HepG2 (cell line): ENCODE data around the gene THADA. TPM values are rescaled to one million over a fixed set of nuclear protein-coding genes. Genes with fewer than 3 reads are reported as not detected.

Experiments used
- ARNTL ChIP-seq: sonication (generic); formaldehyde crosslinking; IDR thresholded peaks from 2 replicates; pipeline ENCODE4 v1.4.0; 2020; ENCODE audit warnings: mild to moderate bottlenecking, missing genetic modification reagents
- ERF ChIP-seq: IDR thresholded peaks from 2 replicates; pipeline ENCODE4 v1.6.1; 2018; ENCODE audit warnings: missing biosample characterization, missing genetic modification reagents
- NFYB ChIP-seq: sonication (generic); formaldehyde crosslinking; IDR thresholded peaks from 2 replicates; pipeline ENCODE4 v1.4.0; 2020; ENCODE audit warnings: missing genetic modification reagents
- NONO ChIP-seq, 2 experiments: fragments of 450-650 bp in 1 of 2; sonication (generic) in 1 of 2; formaldehyde crosslinking in 1 of 2; IDR thresholded peaks in 1 of 2; conservative IDR thresholded peaks in 1 of 2; 2 replicates each; pipeline versions ENCODE4 v1.6.1 to v1.8.0; 2017 to 2022; ENCODE audit warnings: mild to moderate bottlenecking in 1 of 2, missing genetic modification reagents in 1 of 2, moderate library complexity in 1 of 2
- NR0B2 ChIP-seq: sonication (generic); formaldehyde crosslinking; IDR thresholded peaks from 2 replicates; pipeline ENCODE4 v1.4.0; 2020; ENCODE audit warnings: mild to moderate bottlenecking, missing genetic modification reagents
- NRL ChIP-seq: sonication (generic); formaldehyde crosslinking; IDR thresholded peaks from 2 replicates; pipeline ENCODE4 v1.5.0; 2020; ENCODE audit warnings: missing genetic modification reagents, mild to moderate bottlenecking, moderate library complexity, borderline replicate concordance
- PCBP2 ChIP-seq: fragments of 200-400 bp; formaldehyde crosslinking; optimal IDR thresholded peaks from 2 replicates; pipeline ENCODE3; 2018; ENCODE audit warnings: low read length, low read depth; ENCODE audit not compliant: poor library complexity, severe bottlenecking
- SMAD9 ChIP-seq: sonication (generic); formaldehyde crosslinking; IDR thresholded peaks from 2 replicates; pipeline ENCODE4 v1.5.1; 2020; ENCODE audit warnings: mild to moderate bottlenecking, missing genetic modification reagents
- SNRNP70 ChIP-seq: fragments of 200-400 bp; formaldehyde crosslinking; IDR thresholded peaks from 2 replicates; pipeline ENCODE4 v1.6.1; 2017; ENCODE audit warnings: mild to moderate bottlenecking, low read depth, low read length, moderate library complexity
- TARDBP ChIP-seq: sonication (generic); formaldehyde crosslinking; IDR thresholded peaks from 2 replicates; pipeline ENCODE4 v1.8.0; 2022; ENCODE audit warnings: mild to moderate bottlenecking, missing genetic modification reagents
- ZBTB8A ChIP-seq: sonication (generic); formaldehyde crosslinking; IDR thresholded peaks from 2 replicates; pipeline ENCODE4 v1.4.0; 2020; ENCODE audit warnings: mild to moderate bottlenecking, low read depth, missing genetic modification reagents, borderline replicate concordance
- ZFP91 ChIP-seq: sonication (generic); formaldehyde crosslinking; IDR thresholded peaks from 2 replicates; pipeline ENCODE4 v1.9.0; 2022; ENCODE audit warnings: missing genetic modification reagents, mild to moderate bottlenecking, borderline replicate concordance
- ZNF124 ChIP-seq: sonication (generic); formaldehyde crosslinking; IDR thresholded peaks from 2 replicates; pipeline ENCODE4 v1.4.0; 2020; ENCODE audit warnings: missing genetic modification reagents
- ZNF160 ChIP-seq: sonication (generic); formaldehyde crosslinking; IDR thresholded peaks from 2 replicates; pipeline ENCODE4 v1.8.0; 2022; ENCODE audit warnings: mild to moderate bottlenecking, inconsistent platforms, missing genetic modification reagents
- ZNF230 ChIP-seq: sonication (generic); formaldehyde crosslinking; IDR thresholded peaks from 2 replicates; pipeline ENCODE4 v1.4.0; 2020; ENCODE audit warnings: mild to moderate bottlenecking, missing genetic modification reagents
- ZNF24 ChIP-seq: fragments of 450-650 bp; IDR thresholded peaks from 2 replicates; pipeline ENCODE4 v1.6.1; 2017; ENCODE audit warnings: antibody characterized with exemption, mild to moderate bottlenecking
- ZNF33B ChIP-seq: sonication (generic); formaldehyde crosslinking; IDR thresholded peaks from 2 replicates; pipeline ENCODE4 v1.5.1; 2020; ENCODE audit warnings: mild to moderate bottlenecking, missing genetic modification reagents
- ZNF451 ChIP-seq: sonication (generic); formaldehyde crosslinking; IDR thresholded peaks from 2 replicates; pipeline ENCODE4 v1.5.0; 2020; ENCODE audit warnings: mild to moderate bottlenecking, missing genetic modification reagents
- ZNF816 ChIP-seq: sonication (generic); formaldehyde crosslinking; IDR thresholded peaks from 2 replicates; pipeline ENCODE4 v1.8.0; 2022; ENCODE audit warnings: missing genetic modification reagents, mild to moderate bottlenecking, borderline replicate concordance
- ZSCAN31 ChIP-seq: sonication (generic); formaldehyde crosslinking; IDR thresholded peaks from 2 replicates; pipeline ENCODE4 v1.5.0; 2020; ENCODE audit warnings: low read depth, mild to moderate bottlenecking, missing genetic modification reagents
- ZZZ3 ChIP-seq: sonication (generic); formaldehyde crosslinking; IDR thresholded peaks from 2 replicates; pipeline ENCODE4 v1.4.0; 2020; ENCODE audit warnings: missing genetic modification reagents, mild to moderate bottlenecking, borderline replicate concordance
- polyA plus RNA-seq, 8 experiments: library from polyadenylated mRNA; depleted of rRNA in 3 of 8; stranded (reverse) in 7 of 8; unstranded in 1 of 8; fragments of >200 nt; fragmentation: Illumina TruSeq in 4 of 8; extraction: Trizol in 4 of 8; gene quantifications; 2 replicates each; pipeline versions ENCODE4 v1.2.1 to v1.2.3, GENCODE V29; 2011 to 2016; ENCODE audit warnings: low read depth in 4 of 8, missing spikeins in 1 of 8, mixed read lengths in 1 of 8; ENCODE audit not compliant: insufficient read depth in 1 of 8
- total RNA-seq, 5 experiments: library from RNA; depleted of rRNA; stranded (reverse); fragments of >200 nt; fragmentation: Illumina TruSeq; extraction: Trizol; gene quantifications; 2 replicates each; pipeline ENCODE4 v1.2.3, GENCODE V29; 2016; ENCODE audit warnings: low read depth in 1 of 5
- TF ChIP-seq, protein P1 (sequence below): sonication (generic); formaldehyde crosslinking; IDR thresholded peaks from 2 replicates; pipeline ENCODE4 v1.5.0; 2020; ENCODE audit warnings: mild to moderate bottlenecking, missing genetic modification reagents
- TF ChIP-seq, protein P2 (sequence below): sonication (generic); IDR thresholded peaks from 2 replicates; pipeline ENCODE4 v1.6.1; 2016; ENCODE audit warnings: low read depth, borderline replicate concordance
- TF ChIP-seq, protein P3 (sequence below): sonication (generic); formaldehyde crosslinking; IDR thresholded peaks from 2 replicates; pipeline ENCODE4 v1.4.0; 2020; ENCODE audit warnings: missing genetic modification reagents

THADA gene
- total and polyA plus RNA-seq, 2 of the 13 experiments (the other 11 are each of a cell fraction or from before 2014, with no cell fraction given), result 12.7 to 21.7 TPM

- TF ChIP-seq, protein P1, sequence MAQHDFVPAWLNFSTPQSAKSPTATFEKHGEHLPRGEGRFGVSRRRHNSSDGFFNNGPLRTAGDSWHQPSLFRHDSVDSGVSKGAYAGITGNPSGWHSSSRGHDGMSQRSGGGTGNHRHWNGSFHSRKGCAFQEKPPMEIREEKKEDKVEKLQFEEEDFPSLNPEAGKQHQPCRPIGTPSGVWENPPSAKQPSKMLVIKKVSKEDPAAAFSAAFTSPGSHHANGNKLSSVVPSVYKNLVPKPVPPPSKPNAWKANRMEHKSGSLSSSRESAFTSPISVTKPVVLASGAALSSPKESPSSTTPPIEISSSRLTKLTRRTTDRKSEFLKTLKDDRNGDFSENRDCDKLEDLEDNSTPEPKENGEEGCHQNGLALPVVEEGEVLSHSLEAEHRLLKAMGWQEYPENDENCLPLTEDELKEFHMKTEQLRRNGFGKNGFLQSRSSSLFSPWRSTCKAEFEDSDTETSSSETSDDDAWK (CRISPR knock-in tag), result no peak
- TF ChIP-seq NRL (no peak), PCBP2 (no peak), ZNF160 (CRISPR knock-in tag) (no peak; the same call in 1 of the 2 replicates), SMAD9 (CRISPR knock-in tag) (no peak), ZNF33B (CRISPR knock-in tag) (no peak), ZNF24 (no peak), ERF (peak; percentile 96), ZNF451 (CRISPR knock-in tag) (0 out of 2 replicates have a peak, but pooled peaks have one; percentile 54), NONO (IDR thresholded peaks at IDR 0.05) (no peak), NONO (CRISPR knock-in tag; conservative IDR thresholded peaks at IDR 0.05) (0 out of 2 replicates have a peak, but pooled peaks have one; percentile 37), ZNF230 (CRISPR knock-in tag) (peak; percentile 69; the same call in 1 of the 2 replicates), ZZZ3 (CRISPR knock-in tag) (no peak), ARNTL (CRISPR knock-in tag) (peak; percentile 85), NR0B2 (CRISPR knock-in tag) (no peak), ZFP91 (CRISPR knock-in tag) (no peak), NFYB (CRISPR knock-in tag) (0 out of 2 replicates have a peak, but pooled peaks have one; percentile 29), TARDBP (CRISPR knock-in tag) (peak; percentile 99), ZSCAN31 (CRISPR knock-in tag) (no peak), ZBTB8A (CRISPR knock-in tag) (no peak), ZNF124 (peak; percentile 96), SNRNP70 (no peak), ZNF816 (CRISPR knock-in tag) (peak; percentile 86)
- TF ChIP-seq, protein P2, sequence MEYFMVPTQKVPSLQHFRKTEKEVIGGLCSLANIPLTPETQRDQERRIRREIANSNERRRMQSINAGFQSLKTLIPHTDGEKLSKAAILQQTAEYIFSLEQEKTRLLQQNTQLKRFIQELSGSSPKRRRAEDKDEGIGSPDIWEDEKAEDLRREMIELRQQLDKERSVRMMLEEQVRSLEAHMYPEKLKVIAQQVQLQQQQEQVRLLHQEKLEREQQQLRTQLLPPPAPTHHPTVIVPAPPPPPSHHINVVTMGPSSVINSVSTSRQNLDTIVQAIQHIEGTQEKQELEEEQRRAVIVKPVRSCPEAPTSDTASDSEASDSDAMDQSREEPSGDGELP, result peak; percentile 82; the same call in 1 of the 2 replicates
- TF ChIP-seq, protein P3, sequence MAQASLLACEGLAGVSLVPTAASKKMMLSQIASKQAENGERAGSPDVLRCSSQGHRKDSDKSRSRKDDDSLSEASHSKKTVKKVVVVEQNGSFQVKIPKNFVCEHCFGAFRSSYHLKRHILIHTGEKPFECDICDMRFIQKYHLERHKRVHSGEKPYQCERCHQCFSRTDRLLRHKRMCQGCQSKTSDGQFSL, result no peak
Measured at GRCh38 chr2:43375746-43376522, 219.9 kb downstream of the THADA start (continued).
